Measurements from ENCODE around the gene GGA2. TPM values are rescaled to one million over a fixed set of nuclear protein-coding genes. Genes with fewer than 3 reads are reported as not detected.

GGA2 gene
- total RNA-seq, 2 donors from 2014 or later: 99.4 to 116 TPM

- no peak overlapping the region for H3K27ac Mint-ChIP-seq
- no peaks in the 10 kb centered on the region for H3K4me1 Mint-ChIP-seq
- no peak overlapping the region for H3K27ac ChIP-seq (ENCODE audit: low read depth, low read length)
- 52 to 54% methylated on average over 2 to 6 of the region's 6 CpGs for WGBS, 2 experiments (ENCODE audit: insufficient coverage in 1 of 2, insufficient read length in 1 of 2)
- TF ChIP-seq, protein P1, sequence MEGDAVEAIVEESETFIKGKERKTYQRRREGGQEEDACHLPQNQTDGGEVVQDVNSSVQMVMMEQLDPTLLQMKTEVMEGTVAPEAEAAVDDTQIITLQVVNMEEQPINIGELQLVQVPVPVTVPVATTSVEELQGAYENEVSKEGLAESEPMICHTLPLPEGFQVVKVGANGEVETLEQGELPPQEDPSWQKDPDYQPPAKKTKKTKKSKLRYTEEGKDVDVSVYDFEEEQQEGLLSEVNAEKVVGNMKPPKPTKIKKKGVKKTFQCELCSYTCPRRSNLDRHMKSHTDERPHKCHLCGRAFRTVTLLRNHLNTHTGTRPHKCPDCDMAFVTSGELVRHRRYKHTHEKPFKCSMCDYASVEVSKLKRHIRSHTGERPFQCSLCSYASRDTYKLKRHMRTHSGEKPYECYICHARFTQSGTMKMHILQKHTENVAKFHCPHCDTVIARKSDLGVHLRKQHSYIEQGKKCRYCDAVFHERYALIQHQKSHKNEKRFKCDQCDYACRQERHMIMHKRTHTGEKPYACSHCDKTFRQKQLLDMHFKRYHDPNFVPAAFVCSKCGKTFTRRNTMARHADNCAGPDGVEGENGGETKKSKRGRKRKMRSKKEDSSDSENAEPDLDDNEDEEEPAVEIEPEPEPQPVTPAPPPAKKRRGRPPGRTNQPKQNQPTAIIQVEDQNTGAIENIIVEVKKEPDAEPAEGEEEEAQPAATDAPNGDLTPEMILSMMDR (conservative IDR thresholded peaks at IDR 0.05): peak; percentile 93
- no peak overlapping the region for H3K4me3 ChIP-seq (ENCODE audit: low read length)
- H3K36me3 ChIP-seq (ENCODE audit: control insufficient read depth, insufficient read depth, low read length): peaks cover 42% of the 10 kb centered on the region
- peaks cover 51% of the 10 kb centered on the region for H3K36me3 Mint-ChIP-seq (ENCODE audit: low read depth)
- H3K9ac ChIP-seq (ENCODE audit: extremely low read depth, low read length, poor library complexity, severe bottlenecking): no peak overlapping the region
- DNase-seq: peak; percentile 54
- H3K9me3 Mint-ChIP-seq: no peaks in the 10 kb centered on the region
- no peak overlapping the region for H3K4me3 Mint-ChIP-seq
- no peaks in the 10 kb centered on the region for H3K27me3 ChIP-seq (ENCODE audit: control insufficient read depth, insufficient read depth, low read length, poor library complexity, severe bottlenecking)
- H3K9me3 ChIP-seq (ENCODE audit: control insufficient read depth, low read length): no peaks in the 10 kb centered on the region
- no peaks in the 10 kb centered on the region for H3K27me3 Mint-ChIP-seq (ENCODE audit: insufficient read depth)
- H3K4me1 ChIP-seq (ENCODE audit: control insufficient read depth, insufficient read depth, low read length): no peaks in the 10 kb centered on the region
These were observed 75.9 kb downstream of the GGA2 start for GRCh38 chr16:23434380-23434779.

DNA sequence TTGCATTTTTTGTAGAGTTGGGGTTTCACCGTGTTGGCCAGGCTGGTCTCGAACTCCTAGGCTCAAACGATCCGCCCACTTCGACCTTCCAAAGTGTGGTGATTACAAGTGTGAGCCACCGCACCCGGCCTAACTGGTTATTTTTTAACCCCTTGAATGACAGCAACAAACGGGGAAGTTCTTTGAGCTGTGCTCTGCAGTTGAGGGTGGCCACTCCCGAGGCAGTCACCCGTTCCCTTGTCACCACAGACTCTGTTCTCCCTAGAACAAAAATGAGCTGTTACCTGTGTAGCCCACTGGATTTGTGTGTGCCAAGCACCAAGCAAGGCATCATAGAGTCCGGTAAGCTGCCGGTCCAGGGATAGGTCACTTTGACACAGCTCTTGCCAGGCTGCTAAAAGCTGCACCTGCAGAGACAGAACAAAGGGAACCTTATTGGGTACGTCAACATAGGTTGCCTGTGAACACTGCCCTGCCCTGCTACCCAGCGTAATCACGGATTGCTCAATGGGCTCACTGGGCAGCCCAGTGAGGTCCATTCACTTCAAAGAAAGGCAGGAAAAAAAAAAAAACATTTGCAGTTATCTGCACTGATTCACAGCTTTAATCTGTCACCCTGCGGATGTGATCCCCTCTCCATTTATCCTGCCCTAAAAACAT, 76.9 kb downstream of the GGA2 start:
- no peak for DNase-seq
- WGBS, 2 experiments (ENCODE audit: insufficient coverage in 1 of 2, insufficient read length in 1 of 2): 93 to 94% methylated on average over 14 to 16 of the region's 16 CpGs
- no peaks in the 10 kb centered on the region for H3K9me3 ChIP-seq (ENCODE audit: control insufficient read depth, low read length)
- H3K9ac ChIP-seq (ENCODE audit: extremely low read depth, low read length, poor library complexity, severe bottlenecking): no peak overlapping the region
- Mint-ChIP-seq H3K4me3 (no peak overlapping the region), H3K27ac (no peak overlapping the region), H3K9me3 (no peaks in the 10 kb centered on the region), H3K36me3 (ENCODE audit: low read depth) (peaks cover 48% of the 10 kb centered on the region), H3K4me1 (no peaks in the 10 kb centered on the region), H3K27me3 (ENCODE audit: insufficient read depth) (no peaks in the 10 kb centered on the region)
- no peak overlapping the region for H3K27ac ChIP-seq (ENCODE audit: low read depth, low read length)
- H3K27me3 ChIP-seq (ENCODE audit: control insufficient read depth, insufficient read depth, low read length, poor library complexity, severe bottlenecking): no peaks in the 10 kb centered on the region
- no peaks in the 10 kb centered on the region for H3K4me1 ChIP-seq (ENCODE audit: control insufficient read depth, insufficient read depth, low read length)
- TF ChIP-seq, protein P1 (conservative IDR thresholded peaks at IDR 0.05): no peak
- no peak overlapping the region for H3K4me3 ChIP-seq (ENCODE audit: low read length)
- peaks cover 36% of the 10 kb centered on the region for H3K36me3 ChIP-seq (ENCODE audit: control insufficient read depth, insufficient read depth, low read length)

GRCh38 chr16:23432176-23433128, 77.8 kb downstream of the GGA2 start:
- Histone ChIP-seq H3K4me3 (ENCODE audit: low read length) (no peak overlapping the region), H3K9me3 (ENCODE audit: control insufficient read depth, low read length) (no peaks in the 10 kb centered on the region), H3K27me3 (ENCODE audit: control insufficient read depth, insufficient read depth, low read length, poor library complexity, severe bottlenecking) (no peaks in the 10 kb centered on the region), H3K27ac (ENCODE audit: low read depth, low read length) (no peak overlapping the region), H3K36me3 (ENCODE audit: control insufficient read depth, insufficient read depth, low read length) (peaks cover 35% of the 10 kb centered on the region), H3K9ac (ENCODE audit: extremely low read depth, low read length, poor library complexity, severe bottlenecking) (no peak overlapping the region), H3K4me1 (ENCODE audit: control insufficient read depth, insufficient read depth, low read length) (no peaks in the 10 kb centered on the region)
- WGBS, 2 experiments (ENCODE audit: insufficient coverage in 1 of 2, insufficient read length in 1 of 2): 94 to 100% methylated on average over 3 to 10 of the region's 10 CpGs
- H3K27ac Mint-ChIP-seq: no peak overlapping the region
- H3K27me3 Mint-ChIP-seq (ENCODE audit: insufficient read depth): no peaks in the 10 kb centered on the region
- TF ChIP-seq, protein P1 (conservative IDR thresholded peaks at IDR 0.05): no peak
- peaks cover 45% of the 10 kb centered on the region for H3K36me3 Mint-ChIP-seq (ENCODE audit: low read depth)
- DNase-seq: no peak
- H3K4me1 Mint-ChIP-seq: no peaks in the 10 kb centered on the region
- no peak overlapping the region for H3K4me3 Mint-ChIP-seq
- H3K9me3 Mint-ChIP-seq: no peaks in the 10 kb centered on the region

Data from endodermal cell (in vitro differentiated cells).